GM18505 (cell line): ENCODE data around the gene C1D.
"Not testable (repeated sequence)": the region's sequence is repeated elsewhere in the genome, so short reads cannot be mapped to it uniquely, and the experiment has no call there.

ENCODE experiments used
- ATAC-seq: cut with Tn5 transposase; IDR thresholded peaks from one replicate; pipeline ENCODE4 v1.9.1; 2021; ENCODE audit not compliant: unreplicated experiment
- POLR2A ChIP-seq: IDR thresholded peaks from 4 replicates; pipeline ENCODE4 v1.6.1; 2011; ENCODE audit warnings: borderline replicate concordance; ENCODE audit not compliant: insufficient read depth, insufficient read length; ENCODE audit errors: extremely low read depth

Gene C1D

DNA sequence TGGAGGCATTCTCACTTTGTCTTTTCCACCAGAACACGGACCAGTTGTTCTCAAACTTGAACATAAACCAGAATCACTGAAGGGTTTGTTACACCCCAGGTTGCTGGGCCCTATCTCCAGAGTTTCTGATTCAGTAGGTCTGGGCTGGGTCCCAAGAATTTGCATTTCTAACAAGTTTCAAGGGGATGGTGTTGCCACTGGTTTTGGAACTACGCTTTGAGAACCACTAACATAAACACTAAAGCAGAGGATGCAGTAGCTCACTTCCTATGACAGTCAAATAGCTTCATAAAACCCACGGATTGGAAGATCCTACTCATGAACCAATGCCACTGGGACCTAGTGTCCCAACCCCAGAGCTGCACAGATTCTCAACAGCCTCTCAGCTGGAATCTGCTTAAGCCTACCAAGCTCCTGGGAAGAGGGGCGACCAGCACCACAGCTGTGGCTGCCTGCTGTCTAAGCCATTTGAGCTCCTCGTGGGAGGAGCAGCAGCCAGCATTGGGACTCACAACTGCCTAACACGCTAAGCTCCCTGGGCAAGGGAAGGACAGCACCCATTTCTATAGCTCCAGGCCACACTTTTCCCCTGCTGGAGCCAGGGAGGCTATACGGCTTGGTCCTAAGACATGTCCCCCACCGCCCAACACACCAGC is 62.5 kb downstream of the C1D start:
- ATAC-seq, result no peak
- TF ChIP-seq POLR2A, result no peak

DNA sequence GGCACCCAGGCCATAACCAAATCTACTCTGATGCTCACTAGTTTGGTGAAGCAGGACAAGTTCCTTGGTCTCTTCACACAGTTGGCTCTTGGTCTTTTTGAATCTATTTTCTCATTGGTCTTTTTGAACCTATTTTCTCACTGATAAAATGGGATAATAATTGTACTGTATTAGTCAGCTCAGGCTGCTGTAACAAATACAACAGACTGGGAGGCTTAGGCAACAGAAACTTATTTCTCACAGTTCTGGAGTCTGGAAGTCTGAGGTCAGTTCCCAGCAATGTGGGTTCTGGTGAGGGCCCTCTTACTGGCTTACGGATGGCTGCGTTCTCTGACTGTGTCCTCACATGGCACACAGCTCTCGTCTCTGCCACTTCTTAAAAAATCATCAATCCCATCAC is 63.5 kb downstream of the C1D start:
- TF ChIP-seq POLR2A, result no peak
- no peak for ATAC-seq

DNA sequence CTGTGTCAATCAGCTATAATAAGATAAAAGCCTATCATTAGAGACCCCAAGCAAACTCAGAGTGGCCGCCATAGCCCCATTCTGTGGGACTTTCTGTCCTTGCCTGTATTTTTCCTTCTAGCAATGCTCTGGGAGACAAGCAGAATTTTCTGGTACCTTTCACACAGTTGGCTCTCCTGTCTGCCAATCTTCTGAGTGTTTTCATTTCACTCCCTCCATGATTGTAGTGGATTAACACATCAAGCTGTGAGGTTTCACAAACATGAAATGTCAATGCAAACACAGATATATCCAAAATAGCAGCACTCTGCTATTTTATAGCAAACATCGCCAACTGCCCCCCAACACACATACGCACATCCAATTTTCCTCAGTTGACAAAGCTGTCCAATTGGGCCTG is 64.9 kb downstream of the C1D start:
- no peak for ATAC-seq

DNA sequence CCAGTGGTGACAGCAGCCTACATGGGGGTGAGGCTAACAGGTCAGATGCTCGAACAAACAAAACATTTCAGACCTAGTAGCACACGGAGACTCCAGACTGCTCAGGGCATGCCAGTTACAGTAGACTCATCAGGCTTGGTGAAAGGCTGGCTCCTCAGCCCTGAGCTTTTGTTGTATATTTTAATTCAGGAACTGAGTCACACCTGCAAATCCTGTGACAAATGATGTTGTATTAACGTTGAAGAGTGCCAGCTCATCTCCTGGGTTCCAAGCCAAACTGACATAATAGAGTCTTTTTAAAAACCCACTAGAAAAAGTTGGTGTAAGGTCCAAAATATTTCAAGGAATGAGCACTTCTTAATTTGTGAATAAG is 65.3 kb downstream of the C1D start:
- no peak for TF ChIP-seq POLR2A
- ATAC-seq, result no peak

More for the DNA sequence above, 64.9 kb downstream of the C1D start:
- TF ChIP-seq POLR2A, result no peak

DNA sequence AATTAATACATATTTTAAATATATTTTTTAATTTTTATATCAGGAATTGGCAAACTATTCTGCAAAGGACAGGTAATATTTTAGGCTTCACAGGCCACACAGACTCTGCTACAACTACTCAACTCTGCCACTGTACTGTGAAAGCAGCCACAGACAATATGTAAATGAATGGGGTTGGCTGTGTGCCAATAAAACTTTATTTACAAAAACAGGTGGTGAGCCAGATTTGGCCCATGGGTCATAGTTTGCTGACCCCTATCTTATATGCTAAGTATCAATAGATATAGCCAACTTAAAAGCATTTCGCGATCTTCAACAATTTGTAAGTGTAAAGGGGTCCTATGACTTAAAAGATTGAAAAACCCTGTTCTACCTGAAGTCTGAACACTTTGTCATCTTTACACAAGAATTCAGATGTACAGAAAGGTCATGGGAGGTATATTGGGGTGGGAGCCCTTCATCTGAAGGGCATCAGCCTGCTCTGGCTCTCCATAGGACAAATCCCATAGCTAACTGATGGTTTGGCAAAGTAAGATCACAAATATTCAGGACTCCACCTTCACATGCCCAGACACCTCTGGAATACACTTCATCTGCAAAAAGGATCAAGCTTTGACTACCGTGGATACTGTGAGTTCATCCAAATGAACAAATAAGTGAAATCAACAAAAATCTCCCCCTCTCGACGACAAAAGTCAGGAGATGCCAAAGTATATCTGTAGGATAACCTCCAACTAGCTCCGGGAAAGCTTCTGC is 65.9 kb downstream of the C1D start:
- ATAC-seq, result no peak
- no peak for TF ChIP-seq POLR2A

DNA sequence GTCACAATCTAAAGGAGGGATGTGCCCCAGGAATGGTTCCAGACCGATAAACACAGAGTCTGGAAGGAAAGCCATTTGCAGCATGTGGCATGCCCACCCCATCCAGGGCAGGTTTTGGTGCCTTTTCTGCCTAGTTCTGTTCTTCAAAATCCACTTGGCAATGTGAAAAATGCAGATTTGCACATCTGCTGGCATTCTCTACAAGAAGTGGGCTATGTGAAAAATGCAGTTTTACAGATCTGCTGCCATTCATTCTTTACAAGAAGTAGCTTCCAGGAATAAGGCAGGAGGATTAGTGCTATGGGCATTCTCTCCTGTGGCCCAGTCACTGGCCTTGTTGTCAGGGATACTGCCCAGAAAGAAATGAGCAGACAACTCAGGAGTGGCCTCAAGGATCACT is 68.1 kb downstream of the C1D start:
- ATAC-seq, result no peak
- TF ChIP-seq POLR2A, result no peak

DNA sequence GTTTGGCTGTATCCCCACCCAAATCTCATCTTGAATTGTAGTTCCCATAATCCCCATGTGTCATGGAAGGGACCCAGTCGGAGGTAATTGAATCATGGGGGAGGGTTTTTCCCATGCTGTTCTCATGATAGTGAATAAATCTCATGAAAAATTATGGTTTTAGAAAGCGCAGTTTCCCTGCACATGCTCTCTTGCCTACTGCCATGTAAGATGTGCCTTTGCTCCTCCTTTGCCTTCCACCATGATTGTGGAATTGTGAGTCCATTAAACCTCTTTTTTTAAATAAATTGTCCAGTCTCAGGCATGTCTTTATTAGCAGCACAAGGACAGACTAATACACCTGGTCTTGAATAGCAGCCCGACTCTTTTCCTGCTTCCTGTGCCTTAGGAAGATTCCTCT is 68.7 kb downstream of the C1D start:
- ATAC-seq, result not testable (repeated sequence)

DNA sequence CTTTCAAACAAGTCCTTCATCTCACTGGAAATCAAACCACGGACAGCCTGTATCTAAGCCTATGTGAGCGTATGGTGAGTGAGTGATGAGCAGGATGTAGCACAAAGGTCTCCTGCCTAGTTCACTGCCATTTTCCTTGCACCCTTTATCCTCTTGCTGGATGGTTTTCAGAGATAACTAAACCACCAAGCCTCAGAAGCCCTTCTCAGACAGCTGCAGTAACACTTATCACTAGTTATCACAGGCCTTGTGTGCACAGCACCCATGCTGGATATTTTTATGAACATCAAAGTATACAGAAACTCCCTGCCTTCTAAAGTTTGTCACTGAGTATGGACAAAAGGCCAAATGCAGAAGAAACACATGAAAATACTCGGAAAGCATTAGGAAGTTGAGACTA is 69.5 kb downstream of the C1D start:
- TF ChIP-seq POLR2A, result no peak
- no peak for ATAC-seq

DNA sequence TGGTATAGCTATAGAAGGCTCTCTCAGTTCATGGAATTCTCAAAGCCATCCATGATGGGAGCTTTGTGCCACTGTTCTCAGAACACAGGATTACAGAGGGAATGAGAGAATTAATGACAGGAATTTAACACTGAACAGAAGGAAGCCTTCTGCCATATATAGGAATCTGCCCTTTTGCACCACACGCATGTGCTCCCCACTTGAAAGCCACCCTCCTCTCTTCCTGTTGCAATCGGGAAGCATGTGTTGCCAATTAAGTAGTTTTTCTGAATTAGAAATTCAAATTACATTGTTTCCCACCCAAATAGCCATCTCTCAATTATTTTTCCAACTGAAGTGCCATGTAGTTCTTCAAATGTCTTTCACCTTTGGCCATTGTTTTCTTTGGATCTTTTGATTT is 71.3 kb downstream of the C1D start:
- TF ChIP-seq POLR2A, result no peak
- ATAC-seq, result no peak
